NOMO-1 (cell line): ENCODE data around the gene CNNM2.
A peak's percentile ranks its signal among the peaks of the same experiment; 100 is the strongest.

ENCODE experiments used
- DNase-seq, 2 experiments: peaks; one replicate each; lab custom pipeline; 2025; ENCODE audit not compliant: unreplicated experiment in 2 of 2; lab: John Stamatoyannopoulos, UW

Gene CNNM2

GRCh38 chr10:103100620-103101019 lies 182.5 kb downstream of the CNNM2 start:
- no peak for DNase-seq

GRCh38 chr10:103102195-103102594 lies 184.1 kb downstream of the CNNM2 start:
- DNase-seq = no peak

- no peak for DNase-seq
Observed at GRCh38 chr10:103103989-103104388, 185.9 kb downstream of the CNNM2 start.

GRCh38 chr10:103104721-103105120 lies 186.6 kb downstream of the CNNM2 start:
- DNase-seq = no peak

- DNase-seq = no peak
Observed at GRCh38 chr10:103105462-103105861, 187.4 kb downstream of the CNNM2 start.

GRCh38 chr10:103106539-103106938 lies 188.4 kb downstream of the CNNM2 start:
- no peak for DNase-seq

GRCh38 chr10:103109821-103110220 lies 191.7 kb downstream of the CNNM2 start:
- DNase-seq = peak in 1 of 2 experiments; percentile 11

- DNase-seq = no peak
Observed at GRCh38 chr10:103110407-103110806, 192.3 kb downstream of the CNNM2 start.

- DNase-seq = peak in 1 of 2 experiments; percentile 3
Observed at GRCh38 chr10:103111031-103111917, 193.2 kb downstream of the CNNM2 start.

- no peak for DNase-seq
Observed at GRCh38 chr10:103111918-103112877, 194.1 kb downstream of the CNNM2 start.

- DNase-seq = no peak
Observed at GRCh38 chr10:103114876-103115275, 196.8 kb downstream of the CNNM2 start.

GRCh38 chr10:103117247-103117646 lies 199.2 kb downstream of the CNNM2 start:
- no peak for DNase-seq

- DNase-seq = no peak
Observed at GRCh38 chr10:103120546-103120945, 202.5 kb downstream of the CNNM2 start.

GRCh38 chr10:103120977-103121735 lies 203.1 kb downstream of the CNNM2 start:
- no peak for DNase-seq

- DNase-seq = no peak
Observed at GRCh38 chr10:103123282-103124024, 205.4 kb downstream of the CNNM2 start.

- DNase-seq = no peak
Observed at GRCh38 chr10:103124420-103125096, 206.5 kb downstream of the CNNM2 start.

- DNase-seq = no peak
Observed at GRCh38 chr10:103125323-103126267, 207.5 kb downstream of the CNNM2 start.

- no peak for DNase-seq
Observed at GRCh38 chr10:103127241-103127640, 209.1 kb downstream of the CNNM2 start.
